Mononuclear cell (primary cell): ENCODE measurements around the gene TSPAN3. TPM values are rescaled to one million over a fixed set of nuclear protein-coding genes. Genes with fewer than 3 reads are reported as not detected.
A peak's percentile ranks its signal among the peaks of the same experiment; 100 is the strongest.

Experiments used
- H3K27me3 ChIP-seq: 2 replicates; pipeline ENCODE4 v1.6.0; 2011; ENCODE audit warnings: low read length, control low read depth; ENCODE audit not compliant: insufficient read depth
- H3K4me1 ChIP-seq: 2 replicates; pipeline ENCODE4 v1.5.1; 2011; ENCODE audit warnings: mild to moderate bottlenecking, low read length, control low read depth; ENCODE audit not compliant: insufficient read depth
- H3K4me3 ChIP-seq: 2 replicates; pipeline ENCODE4 v1.5.1; 2011; ENCODE audit warnings: mild to moderate bottlenecking, low read length, moderate library complexity
- H3K9me3 ChIP-seq: 2 replicates; pipeline ENCODE4 v1.5.1; 2011; ENCODE audit warnings: low read depth, mild to moderate bottlenecking, control low read depth, low read length
- total RNA-seq: library from RNA; depleted of rRNA; stranded (reverse); fragments of >200 nt; gene quantifications from one replicate; pipeline ENCODE4 v1.2.3, GENCODE V29; 2012

Gene TSPAN3
- total RNA-seq, 1 donor, result 39.9 TPM

DNA sequence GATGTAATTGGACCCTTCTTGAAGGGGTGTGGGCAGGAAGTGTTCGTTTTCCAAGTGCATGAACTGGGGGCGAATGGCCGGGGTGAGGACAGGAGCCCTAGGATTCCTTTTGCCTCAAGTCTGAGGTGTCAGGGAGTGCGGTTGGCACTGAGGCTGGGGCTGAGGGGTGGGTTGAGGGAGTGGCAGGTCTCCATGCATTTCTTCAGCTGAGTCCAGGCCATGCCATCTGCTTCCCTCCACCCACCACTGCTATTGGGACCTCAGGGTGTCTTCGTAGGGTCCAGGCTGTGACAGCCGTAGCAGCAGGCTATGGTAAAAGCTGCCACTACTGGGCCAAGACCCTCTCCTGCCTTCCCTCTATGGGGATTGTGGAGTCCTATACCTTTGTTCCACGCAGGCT, 25.6 kb upstream of the TSPAN3 start:
- no peaks in the 10 kb centered on the region for H3K9me3 ChIP-seq
- no peaks in the 10 kb centered on the region for H3K4me1 ChIP-seq
- no peak overlapping the region for H3K4me3 ChIP-seq
- no peaks in the 10 kb centered on the region for H3K27me3 ChIP-seq

DNA sequence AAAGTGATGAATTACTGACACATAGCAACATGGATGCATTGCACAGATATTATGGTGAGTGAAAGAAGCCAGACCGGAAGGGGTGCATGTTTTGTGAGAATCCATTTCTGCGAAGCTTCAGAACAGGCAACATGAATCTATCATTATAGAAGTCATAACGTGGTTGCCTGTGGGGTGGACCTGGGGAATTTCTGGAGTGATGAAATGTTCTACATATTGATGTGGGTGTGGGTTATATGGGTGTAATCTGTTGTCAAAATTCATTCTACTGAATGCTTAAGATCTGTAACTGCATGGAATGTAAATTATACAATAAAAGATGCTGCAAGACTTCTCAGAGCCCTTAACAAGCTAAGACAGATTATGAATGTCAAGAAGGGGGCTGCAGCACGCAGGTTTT, 25.2 kb upstream of the TSPAN3 start:
- Histone ChIP-seq H3K4me3 (no peak overlapping the region), H3K9me3 (no peaks in the 10 kb centered on the region), H3K27me3 (no peaks in the 10 kb centered on the region), H3K4me1 (no peaks in the 10 kb centered on the region)

DNA sequence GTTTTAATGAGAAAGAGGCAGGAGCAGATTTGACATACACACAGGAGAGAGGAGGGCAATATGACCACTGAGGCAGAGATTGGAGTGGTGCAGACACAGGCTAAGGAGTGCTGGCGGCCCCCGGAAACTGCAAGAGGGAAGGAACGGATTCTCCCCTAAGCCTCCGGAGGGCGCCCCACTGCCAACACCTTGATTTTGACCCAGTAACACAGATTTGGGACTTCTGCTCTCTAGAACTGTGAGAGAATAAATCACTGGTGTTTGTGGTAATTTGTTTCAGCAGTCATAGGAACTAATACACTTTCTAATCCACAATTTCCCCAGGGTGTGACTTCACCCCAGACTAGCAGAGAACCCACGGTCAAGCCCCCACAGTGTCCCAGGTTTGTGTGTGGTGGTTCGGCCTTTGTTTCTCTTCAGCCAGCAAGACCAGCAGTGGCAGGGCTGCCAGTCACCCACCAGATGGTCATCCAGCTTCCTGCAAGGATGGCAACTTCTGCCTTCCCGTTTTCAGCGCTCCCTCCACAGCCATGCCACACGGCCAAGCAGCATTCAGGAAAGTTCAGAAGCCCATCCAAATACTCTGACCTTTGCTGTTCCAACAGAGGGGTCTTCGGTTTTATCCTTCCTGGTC, 23.6 kb upstream of the TSPAN3 start:
- no peaks in the 10 kb centered on the region for H3K9me3 ChIP-seq
- no peaks in the 10 kb centered on the region for H3K27me3 ChIP-seq
- H3K4me1 ChIP-seq, result no peaks in the 10 kb centered on the region
- H3K4me3 ChIP-seq, result no peak overlapping the region

DNA sequence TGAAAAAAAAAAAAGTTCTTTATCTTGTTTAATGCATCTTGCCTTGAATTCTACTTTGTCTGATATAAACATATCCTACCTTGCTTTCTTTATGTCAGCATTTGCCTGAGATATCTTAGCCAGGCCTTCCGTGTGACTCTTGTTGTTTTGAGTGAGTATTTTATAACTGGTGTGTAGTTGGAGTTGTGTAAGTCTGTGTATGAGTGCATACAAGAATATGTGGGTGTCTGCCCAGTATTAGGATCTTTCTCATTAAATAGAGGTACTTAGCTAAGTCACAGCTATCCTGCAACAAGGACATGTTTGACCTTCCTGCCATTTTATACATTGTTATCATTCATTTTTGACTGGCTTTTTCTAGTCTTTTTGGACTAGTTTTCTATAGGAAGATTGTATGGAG, 22.5 kb upstream of the TSPAN3 start:
- Histone ChIP-seq H3K4me3 (no peak overlapping the region), H3K9me3 (no peaks in the 10 kb centered on the region), H3K27me3 (no peaks in the 10 kb centered on the region), H3K4me1 (no peaks in the 10 kb centered on the region)

DNA sequence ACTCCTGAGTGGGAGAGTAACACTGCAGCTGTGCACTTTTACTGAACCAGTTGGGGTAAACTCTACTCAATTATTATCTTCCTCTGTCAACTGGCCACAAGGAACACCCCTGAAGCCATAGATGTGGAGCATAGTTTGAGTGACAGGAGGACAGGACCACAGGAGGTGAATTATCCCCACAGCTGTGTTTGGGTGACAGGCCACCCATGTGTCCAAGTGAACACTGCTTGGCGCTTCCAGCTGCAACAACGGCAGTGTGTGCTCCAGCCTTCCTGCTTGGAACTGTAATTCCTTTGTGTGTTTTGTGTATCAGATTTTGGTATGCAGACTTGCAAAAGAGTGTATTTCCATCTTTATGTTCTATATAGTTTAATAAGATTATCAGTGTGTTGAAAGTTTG, 20.2 kb upstream of the TSPAN3 start:
- H3K9me3 ChIP-seq, result no peaks in the 10 kb centered on the region
- no peaks in the 10 kb centered on the region for H3K4me1 ChIP-seq
- no peaks in the 10 kb centered on the region for H3K27me3 ChIP-seq

DNA sequence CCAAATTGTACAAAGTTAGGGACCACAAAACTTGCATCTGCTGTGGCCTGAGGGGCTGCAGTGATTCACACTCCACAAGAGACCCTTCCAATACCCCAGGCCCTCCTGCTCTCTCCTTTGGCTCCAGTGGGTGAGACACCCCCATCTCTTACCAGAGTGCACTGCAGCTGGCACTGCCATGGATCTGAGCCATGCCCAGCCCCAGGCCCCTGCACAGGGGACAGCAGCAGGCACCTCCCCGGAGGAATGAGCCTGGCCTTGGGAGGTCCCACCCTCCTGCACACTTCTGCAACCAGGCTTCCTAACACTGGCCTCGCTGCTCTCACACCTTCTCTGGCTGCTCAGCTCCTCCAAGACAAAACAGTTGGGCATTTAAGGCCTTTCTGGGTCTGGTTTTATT, 16.3 kb upstream of the TSPAN3 start:
- H3K4me1 ChIP-seq, result peaks cover 25% of the 10 kb centered on the region
- no peaks in the 10 kb centered on the region for H3K27me3 ChIP-seq
- H3K9me3 ChIP-seq, result no peaks in the 10 kb centered on the region
- H3K4me3 ChIP-seq, result no peak overlapping the region

More for the DNA sequence above, 20.2 kb upstream of the TSPAN3 start:
- H3K4me3 ChIP-seq, result no peak overlapping the region

DNA sequence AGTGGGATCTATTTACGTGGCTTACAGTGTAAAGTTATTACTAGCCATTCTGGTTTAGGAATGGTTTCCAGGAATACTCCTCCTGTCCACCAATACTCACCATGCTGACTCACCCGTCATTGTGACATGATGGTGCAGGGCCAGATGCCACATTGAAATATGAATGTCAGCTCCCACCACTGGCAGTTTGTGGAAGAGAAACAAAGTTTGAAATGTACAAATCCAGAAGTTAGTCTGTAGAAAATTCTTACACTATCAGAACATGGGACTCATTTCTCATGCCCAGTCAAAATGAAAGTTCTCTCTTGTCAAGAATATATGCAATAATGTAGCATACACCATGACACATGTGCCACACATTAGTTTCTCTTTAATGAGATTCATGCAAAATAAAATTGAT, 14.4 kb upstream of the TSPAN3 start:
- H3K4me1 ChIP-seq, result peaks cover 31% of the 10 kb centered on the region
- H3K4me3 ChIP-seq, result no peak overlapping the region

GRCh38 chr15:77084436-77084835, 13.5 kb upstream of the TSPAN3 start:
- Histone ChIP-seq H3K27me3 (no peaks in the 10 kb centered on the region), H3K9me3 (no peaks in the 10 kb centered on the region), H3K4me1 (peaks cover 31% of the 10 kb centered on the region), H3K4me3 (no peak overlapping the region)

More for the DNA sequence above, 14.4 kb upstream of the TSPAN3 start:
- Histone ChIP-seq H3K27me3 (no peaks in the 10 kb centered on the region), H3K9me3 (no peaks in the 10 kb centered on the region)

DNA sequence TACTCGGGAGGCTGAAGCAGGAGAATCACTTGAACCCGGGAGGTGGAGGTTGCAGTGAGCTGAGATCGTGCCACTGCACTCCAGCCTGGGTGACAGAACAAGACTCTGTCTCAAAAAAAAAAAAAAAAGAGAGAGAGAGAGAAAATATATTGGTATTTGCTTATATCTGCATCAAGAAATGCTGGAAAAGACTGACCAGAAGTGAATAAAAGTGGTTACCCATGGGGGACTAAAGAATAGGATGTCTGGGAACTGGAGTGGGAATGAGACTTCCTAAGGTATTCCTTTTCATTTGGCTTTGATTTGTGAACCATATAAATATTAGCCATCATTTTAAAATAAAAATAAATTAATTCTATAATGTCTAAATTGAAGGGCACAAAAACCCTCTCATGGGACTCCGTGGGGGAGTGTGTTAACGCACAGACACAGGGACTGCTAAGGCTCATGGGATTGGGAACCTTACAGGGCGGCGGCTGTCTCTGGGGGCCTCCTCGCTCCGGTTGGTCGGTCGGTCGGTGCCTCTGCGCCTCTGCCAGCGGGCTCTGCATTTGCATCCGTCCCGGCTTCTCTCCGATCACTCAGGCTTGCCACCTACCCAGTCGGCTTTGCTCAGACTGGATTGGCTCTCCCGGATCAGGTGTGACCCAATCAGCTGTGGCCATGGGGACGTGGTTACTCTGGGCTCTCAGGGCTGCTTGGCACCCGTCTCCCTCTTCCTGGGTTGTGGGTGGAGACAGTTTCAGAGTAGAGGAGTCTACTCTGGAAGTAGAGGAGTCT, 12.7 kb upstream of the TSPAN3 start:
- Histone ChIP-seq H3K27me3 (no peaks in the 10 kb centered on the region), H3K9me3 (no peaks in the 10 kb centered on the region), H3K4me1 (peaks cover 31% of the 10 kb centered on the region), H3K4me3 (no peak overlapping the region)

- Histone ChIP-seq H3K9me3 (no peaks in the 10 kb centered on the region), H3K4me1 (peaks cover 31% of the 10 kb centered on the region), H3K4me3 (no peak overlapping the region), H3K27me3 (no peaks in the 10 kb centered on the region)
Observed at GRCh38 chr15:77081971-77082370, 11.1 kb upstream of the TSPAN3 start.

DNA sequence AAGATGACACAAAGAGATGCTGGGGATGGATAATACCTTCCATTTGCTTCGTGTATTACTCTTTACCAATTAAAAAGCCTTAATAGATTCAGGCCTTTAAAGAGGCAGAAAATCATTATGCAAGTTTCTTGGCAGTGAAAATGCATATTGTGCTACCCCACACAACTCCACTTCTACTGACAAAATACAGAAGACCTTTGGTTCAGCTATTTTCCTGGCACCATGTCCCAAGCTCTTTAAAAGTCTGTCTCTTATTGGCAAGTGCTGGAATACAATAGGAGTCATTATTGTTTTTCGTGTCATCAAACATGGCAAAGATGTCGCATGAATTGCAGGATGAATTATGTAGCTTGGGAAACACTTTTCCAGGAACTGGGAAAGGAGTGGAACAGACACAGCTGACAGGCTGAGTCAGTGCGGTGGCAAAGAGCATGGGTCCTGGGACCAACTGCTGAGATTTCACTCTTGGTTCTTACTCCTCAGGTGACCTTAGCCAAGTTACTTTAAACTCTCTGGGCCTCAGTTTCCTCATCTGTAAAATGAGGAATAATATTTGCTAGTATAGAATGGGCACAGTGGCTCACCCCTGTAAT, 5.5 kb upstream of the TSPAN3 start:
- Histone ChIP-seq H3K27me3 (no peaks in the 10 kb centered on the region), H3K9me3 (no peaks in the 10 kb centered on the region), H3K4me3 (no peak overlapping the region), H3K4me1 (peaks cover 2% of the 10 kb centered on the region)

- no peaks in the 10 kb centered on the region for H3K27me3 ChIP-seq
- peaks cover 6% of the 10 kb centered on the region for H3K4me1 ChIP-seq
- no peaks in the 10 kb centered on the region for H3K9me3 ChIP-seq
- H3K4me3 ChIP-seq, result no peak overlapping the region
Observed at GRCh38 chr15:77075528-77075927, 4.6 kb upstream of the TSPAN3 start.

DNA sequence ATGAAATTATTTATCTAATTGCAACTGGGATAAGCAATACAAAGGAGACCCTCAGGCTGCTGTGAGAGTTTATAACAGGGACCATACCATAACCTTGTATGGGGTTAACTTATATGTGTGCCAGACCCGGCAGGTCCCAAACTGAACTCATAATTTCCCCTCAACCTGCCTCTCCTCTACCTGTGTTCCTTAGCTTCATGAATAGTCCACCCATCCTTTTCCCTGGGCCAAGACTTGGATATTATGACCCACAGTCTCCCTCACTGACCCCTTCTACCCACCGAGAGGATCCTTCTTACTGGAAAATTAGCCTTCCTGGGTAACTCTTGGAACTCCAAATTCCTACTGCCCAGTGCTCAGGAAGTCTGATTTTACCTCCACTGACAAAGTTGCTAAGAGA, 3.4 kb upstream of the TSPAN3 start:
- no peak overlapping the region for H3K4me3 ChIP-seq
- peaks cover 16% of the 10 kb centered on the region for H3K4me1 ChIP-seq
- no peaks in the 10 kb centered on the region for H3K9me3 ChIP-seq
- H3K27me3 ChIP-seq, result no peaks in the 10 kb centered on the region

GRCh38 chr15:77071305-77072223, 655 bp upstream of the TSPAN3 start:
- Histone ChIP-seq H3K27me3 (no peaks in the 10 kb centered on the region), H3K4me3 (peak overlapping the region; percentile 63), H3K4me1 (peaks cover 38% of the 10 kb centered on the region), H3K9me3 (no peaks in the 10 kb centered on the region)

GRCh38 chr15:77070180-77070494, 772 bp downstream of the TSPAN3 start:
- H3K4me3 ChIP-seq, result peak overlapping the region; percentile 63
- H3K27me3 ChIP-seq, result no peaks in the 10 kb centered on the region
- peaks cover 39% of the 10 kb centered on the region for H3K4me1 ChIP-seq
- no peaks in the 10 kb centered on the region for H3K9me3 ChIP-seq
